GM23338 (cell line): ENCODE data around the gene OR8D4. TPM values are rescaled to one million over a fixed set of nuclear protein-coding genes. Genes with fewer than 3 reads are reported as not detected.

ENCODE experiments used
- ATAC-seq: fragments of 200-7000 bp; cut with Tn5 transposase; 3 replicates; pipeline ENCODE4 v1.9.1; 2020
- DNase-seq: peaks from one replicate; pipeline ENCODE4 v3.0.0-alpha.2; 2015; ENCODE audit warnings: low spot score
- H2AFZ ChIP-seq: fragments of 200-600 bp; sonication (generic); 2 replicates; pipeline ENCODE4 v1.8.0; 2016; ENCODE audit warnings: antibody characterized with exemption, mild to moderate bottlenecking, moderate library complexity
- H3F3A ChIP-seq: fragments of 200-600 bp; sonication (generic); replicated peaks from 2 replicates; pipeline ENCODE4 v1.8.0; 2017; ENCODE audit warnings: antibody characterized with exemption, mixed run types, low read depth
- H3K27ac ChIP-seq: fragments of 200-600 bp; sonication (generic); 2 replicates; pipeline ENCODE4 v1.6.1; 2016; ENCODE audit warnings: low read depth
- H3K27me3 ChIP-seq: fragments of 200-600 bp; sonication (generic); 2 replicates; pipeline ENCODE4 v1.8.0; 2016; ENCODE audit warnings: mild to moderate bottlenecking, mixed run types, moderate library complexity; ENCODE audit not compliant: insufficient read depth
- H3K36me3 ChIP-seq: fragments of 200-600 bp; sonication (generic); 2 replicates; pipeline ENCODE4 v1.8.0; 2016; ENCODE audit warnings: mild to moderate bottlenecking; ENCODE audit not compliant: insufficient read depth
- H3K4me1 ChIP-seq: fragments of 200-600 bp; sonication (generic); 2 replicates; pipeline ENCODE4 v1.8.0; 2016; ENCODE audit warnings: mild to moderate bottlenecking, moderate library complexity; ENCODE audit not compliant: insufficient read depth
- H3K4me2 ChIP-seq: fragments of 200-600 bp; sonication (generic); 2 replicates; pipeline ENCODE4 v1.7.1; 2017; ENCODE audit warnings: mixed run types
- H3K4me3 ChIP-seq: fragments of 200-600 bp; sonication (generic); 2 replicates; pipeline ENCODE4 v1.6.1; 2016; ENCODE audit warnings: mixed run types
- H3K79me2 ChIP-seq: fragments of 200-600 bp; sonication (generic); replicated peaks from 2 replicates; pipeline ENCODE4 v1.8.0; 2017; ENCODE audit warnings: mild to moderate bottlenecking; ENCODE audit not compliant: insufficient read depth
- H3K9me2 ChIP-seq: fragments of 200-600 bp; sonication (generic); 2 replicates; pipeline ENCODE4 v1.8.0; 2017; ENCODE audit not compliant: insufficient read depth
- H4K20me1 ChIP-seq: fragments of 200-600 bp; sonication (generic); replicated peaks from 2 replicates; pipeline ENCODE4 v1.8.0; 2017; ENCODE audit warnings: mild to moderate bottlenecking; ENCODE audit not compliant: insufficient read depth
- H3K27ac Mint-ChIP-seq: 2 replicates; pipeline ENCODE4 v1.8.0; 2020; ENCODE audit warnings: inconsistent platforms, mild to moderate bottlenecking, moderate library complexity, mixed read lengths
- H3K27me3 Mint-ChIP-seq: 3 replicates; pipeline ENCODE4 v1.8.0; 2022; ENCODE audit warnings: low read depth, mild to moderate bottlenecking, moderate library complexity, mixed read lengths, inconsistent platforms; ENCODE audit not compliant: insufficient read depth, poor library complexity
- H3K36me3 Mint-ChIP-seq: 3 replicates; pipeline ENCODE4 v1.8.0; 2021; ENCODE audit warnings: low read depth, mild to moderate bottlenecking, inconsistent platforms, moderate library complexity, mixed read lengths
- H3K4me1 Mint-ChIP-seq: 3 replicates; pipeline ENCODE4 v1.8.0; 2020; ENCODE audit warnings: mild to moderate bottlenecking, inconsistent platforms, mixed read lengths
- H3K4me3 Mint-ChIP-seq: 3 replicates; pipeline ENCODE4 v1.8.0; 2021; ENCODE audit warnings: moderate library complexity, mild to moderate bottlenecking, inconsistent platforms, mixed read lengths
- H3K9me3 Mint-ChIP-seq: 3 replicates; pipeline ENCODE4 v1.8.0; 2020; ENCODE audit warnings: moderate library complexity, mild to moderate bottlenecking, inconsistent platforms, mixed read lengths
- CREB1 ChIP-seq: fragments of 250-450 bp; sonication (Bioruptor Pico); IDR thresholded peaks from 2 replicates; pipeline ENCODE4 v1.5.0; 2020; ENCODE audit warnings: low read depth, mild to moderate bottlenecking, moderate library complexity
- EZH2 ChIP-seq: fragments of 200-600 bp; sonication (generic); IDR thresholded peaks from one replicate; pipeline ENCODE4 v1.8.0; 2017; ENCODE audit warnings: antibody characterized with exemption, mild to moderate bottlenecking, low read depth; ENCODE audit not compliant: unreplicated experiment
- EZH2phosphoT487 ChIP-seq: fragments of 200-600 bp; sonication (generic); IDR thresholded peaks from one replicate; pipeline ENCODE4 v1.8.1; 2018; ENCODE audit warnings: antibody characterized with exemption; ENCODE audit not compliant: unreplicated experiment
- JUNB ChIP-seq: IDR thresholded peaks from one replicate; pipeline ENCODE4 v1.6.1; 2016; ENCODE audit warnings: antibody characterized with exemption; ENCODE audit not compliant: unreplicated experiment
- NANOG ChIP-seq: IDR thresholded peaks from 2 replicates; pipeline ENCODE4 v1.6.1; 2016; ENCODE audit warnings: antibody characterized with exemption, borderline replicate concordance
- POLR2AphosphoS5 ChIP-seq: IDR thresholded peaks from 2 replicates; pipeline ENCODE4 v1.6.1; 2016; ENCODE audit warnings: antibody characterized with exemption, low read depth
- ZNF114 ChIP-seq: fragments of 250-450 bp; sonication (Bioruptor Pico); IDR thresholded peaks from 2 replicates; pipeline ENCODE4 v1.5.0; 2020; ENCODE audit warnings: mild to moderate bottlenecking, moderate library complexity
- ZNF331 ChIP-seq: fragments of 250-450 bp; sonication (Bioruptor Pico); IDR thresholded peaks from 2 replicates; pipeline ENCODE4 v1.5.0; 2020; ENCODE audit warnings: low read depth, mild to moderate bottlenecking, moderate library complexity
- polyA plus RNA-seq: library from polyadenylated mRNA; unstranded; fragments of >200 nt; fragmentation: Nextera tagmentation; extraction: Ambion mirVana; gene quantifications from 2 replicates; pipeline ENCODE4 v1.2.1, GENCODE V29; 2016
- total RNA-seq: library from RNA; depleted of rRNA; stranded (reverse); fragments of >200 nt; shearing (Covaris generic); gene quantifications from 2 replicates; pipeline ENCODE4 v1.2.3, GENCODE V29; 2014
- TF ChIP-seq, protein P1 (sequence below): IDR thresholded peaks from 2 replicates; pipeline ENCODE4 v1.6.1; 2016; ENCODE audit warnings: antibody characterized with exemption
- TF ChIP-seq, protein P2 (sequence below): IDR thresholded peaks from one replicate; pipeline ENCODE4 v1.6.1; 2018; ENCODE audit warnings: antibody characterized with exemption; ENCODE audit not compliant: unreplicated experiment
- TF ChIP-seq, protein P3 (sequence below): fragments of 250-450 bp; sonication (Bioruptor Pico); IDR thresholded peaks from 2 replicates; pipeline ENCODE4 v1.5.0; 2020; ENCODE audit warnings: mild to moderate bottlenecking, moderate library complexity
- TF ChIP-seq, protein P4 (sequence below), 2 experiments: fragments of 200-600 bp in 1 of 2; sonication (generic) in 1 of 2; conservative IDR thresholded peaks; 2 replicates each; pipeline versions ENCODE4 v1.5.1 to v1.6.1; 2016 to 2017; ENCODE audit warnings: antibody characterized with exemption in 2 of 2, low read depth in 2 of 2, mild to moderate bottlenecking in 2 of 2, moderate library complexity in 1 of 2

OR8D4 gene
- total and polyA plus RNA-seq, 2 experiments from 2014 or later, result 0.14 TPM; not detected in 1

GRCh38 chr11:123956752-123957151 is 54.8 kb downstream of the OR8D4 start:
- no peaks in the 10 kb centered on the region for H3K79me2 ChIP-seq
- no peaks in the 10 kb centered on the region for H3K4me1 Mint-ChIP-seq

More at GRCh38 chr11:123956752-123957151, 54.8 kb downstream of the OR8D4 start:
- Histone ChIP-seq H3K4me3 (no peak overlapping the region), H2AFZ (no peak overlapping the region), H3K36me3 (no peaks in the 10 kb centered on the region), H3K4me1 (no peaks in the 10 kb centered on the region), H3K9me2 (no peaks in the 10 kb centered on the region), H3F3A (no peaks in the 10 kb centered on the region), H3K27ac (no peak overlapping the region), H3K27me3 (no peaks in the 10 kb centered on the region), H4K20me1 (no peaks in the 10 kb centered on the region), H3K4me2 (no peak overlapping the region)
- H3K36me3 Mint-ChIP-seq, result peaks cover 2% of the 10 kb centered on the region; the same call in 1 of the 3 replicates
- H3K27ac Mint-ChIP-seq, result no peak overlapping the region
- ATAC-seq, result no peak
- TF ChIP-seq POLR2AphosphoS5 (no peak), EZH2phosphoT487 (no peak), NANOG (no peak), EZH2 (no peak), ZNF331 (CRISPR knock-in tag) (no peak), ZNF114 (no peak), JUNB (no peak), CREB1 (CRISPR knock-in tag) (no peak)
- TF ChIP-seq, protein P1, sequence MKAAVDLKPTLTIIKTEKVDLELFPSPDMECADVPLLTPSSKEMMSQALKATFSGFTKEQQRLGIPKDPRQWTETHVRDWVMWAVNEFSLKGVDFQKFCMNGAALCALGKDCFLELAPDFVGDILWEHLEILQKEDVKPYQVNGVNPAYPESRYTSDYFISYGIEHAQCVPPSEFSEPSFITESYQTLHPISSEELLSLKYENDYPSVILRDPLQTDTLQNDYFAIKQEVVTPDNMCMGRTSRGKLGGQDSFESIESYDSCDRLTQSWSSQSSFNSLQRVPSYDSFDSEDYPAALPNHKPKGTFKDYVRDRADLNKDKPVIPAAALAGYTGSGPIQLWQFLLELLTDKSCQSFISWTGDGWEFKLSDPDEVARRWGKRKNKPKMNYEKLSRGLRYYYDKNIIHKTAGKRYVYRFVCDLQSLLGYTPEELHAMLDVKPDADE, result no peak
- TF ChIP-seq, protein P2, sequence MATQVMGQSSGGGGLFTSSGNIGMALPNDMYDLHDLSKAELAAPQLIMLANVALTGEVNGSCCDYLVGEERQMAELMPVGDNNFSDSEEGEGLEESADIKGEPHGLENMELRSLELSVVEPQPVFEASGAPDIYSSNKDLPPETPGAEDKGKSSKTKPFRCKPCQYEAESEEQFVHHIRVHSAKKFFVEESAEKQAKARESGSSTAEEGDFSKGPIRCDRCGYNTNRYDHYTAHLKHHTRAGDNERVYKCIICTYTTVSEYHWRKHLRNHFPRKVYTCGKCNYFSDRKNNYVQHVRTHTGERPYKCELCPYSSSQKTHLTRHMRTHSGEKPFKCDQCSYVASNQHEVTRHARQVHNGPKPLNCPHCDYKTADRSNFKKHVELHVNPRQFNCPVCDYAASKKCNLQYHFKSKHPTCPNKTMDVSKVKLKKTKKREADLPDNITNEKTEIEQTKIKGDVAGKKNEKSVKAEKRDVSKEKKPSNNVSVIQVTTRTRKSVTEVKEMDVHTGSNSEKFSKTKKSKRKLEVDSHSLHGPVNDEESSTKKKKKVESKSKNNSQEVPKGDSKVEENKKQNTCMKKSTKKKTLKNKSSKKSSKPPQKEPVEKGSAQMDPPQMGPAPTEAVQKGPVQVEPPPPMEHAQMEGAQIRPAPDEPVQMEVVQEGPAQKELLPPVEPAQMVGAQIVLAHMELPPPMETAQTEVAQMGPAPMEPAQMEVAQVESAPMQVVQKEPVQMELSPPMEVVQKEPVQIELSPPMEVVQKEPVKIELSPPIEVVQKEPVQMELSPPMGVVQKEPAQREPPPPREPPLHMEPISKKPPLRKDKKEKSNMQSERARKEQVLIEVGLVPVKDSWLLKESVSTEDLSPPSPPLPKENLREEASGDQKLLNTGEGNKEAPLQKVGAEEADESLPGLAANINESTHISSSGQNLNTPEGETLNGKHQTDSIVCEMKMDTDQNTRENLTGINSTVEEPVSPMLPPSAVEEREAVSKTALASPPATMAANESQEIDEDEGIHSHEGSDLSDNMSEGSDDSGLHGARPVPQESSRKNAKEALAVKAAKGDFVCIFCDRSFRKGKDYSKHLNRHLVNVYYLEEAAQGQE, result no peak
- TF ChIP-seq, protein P3, sequence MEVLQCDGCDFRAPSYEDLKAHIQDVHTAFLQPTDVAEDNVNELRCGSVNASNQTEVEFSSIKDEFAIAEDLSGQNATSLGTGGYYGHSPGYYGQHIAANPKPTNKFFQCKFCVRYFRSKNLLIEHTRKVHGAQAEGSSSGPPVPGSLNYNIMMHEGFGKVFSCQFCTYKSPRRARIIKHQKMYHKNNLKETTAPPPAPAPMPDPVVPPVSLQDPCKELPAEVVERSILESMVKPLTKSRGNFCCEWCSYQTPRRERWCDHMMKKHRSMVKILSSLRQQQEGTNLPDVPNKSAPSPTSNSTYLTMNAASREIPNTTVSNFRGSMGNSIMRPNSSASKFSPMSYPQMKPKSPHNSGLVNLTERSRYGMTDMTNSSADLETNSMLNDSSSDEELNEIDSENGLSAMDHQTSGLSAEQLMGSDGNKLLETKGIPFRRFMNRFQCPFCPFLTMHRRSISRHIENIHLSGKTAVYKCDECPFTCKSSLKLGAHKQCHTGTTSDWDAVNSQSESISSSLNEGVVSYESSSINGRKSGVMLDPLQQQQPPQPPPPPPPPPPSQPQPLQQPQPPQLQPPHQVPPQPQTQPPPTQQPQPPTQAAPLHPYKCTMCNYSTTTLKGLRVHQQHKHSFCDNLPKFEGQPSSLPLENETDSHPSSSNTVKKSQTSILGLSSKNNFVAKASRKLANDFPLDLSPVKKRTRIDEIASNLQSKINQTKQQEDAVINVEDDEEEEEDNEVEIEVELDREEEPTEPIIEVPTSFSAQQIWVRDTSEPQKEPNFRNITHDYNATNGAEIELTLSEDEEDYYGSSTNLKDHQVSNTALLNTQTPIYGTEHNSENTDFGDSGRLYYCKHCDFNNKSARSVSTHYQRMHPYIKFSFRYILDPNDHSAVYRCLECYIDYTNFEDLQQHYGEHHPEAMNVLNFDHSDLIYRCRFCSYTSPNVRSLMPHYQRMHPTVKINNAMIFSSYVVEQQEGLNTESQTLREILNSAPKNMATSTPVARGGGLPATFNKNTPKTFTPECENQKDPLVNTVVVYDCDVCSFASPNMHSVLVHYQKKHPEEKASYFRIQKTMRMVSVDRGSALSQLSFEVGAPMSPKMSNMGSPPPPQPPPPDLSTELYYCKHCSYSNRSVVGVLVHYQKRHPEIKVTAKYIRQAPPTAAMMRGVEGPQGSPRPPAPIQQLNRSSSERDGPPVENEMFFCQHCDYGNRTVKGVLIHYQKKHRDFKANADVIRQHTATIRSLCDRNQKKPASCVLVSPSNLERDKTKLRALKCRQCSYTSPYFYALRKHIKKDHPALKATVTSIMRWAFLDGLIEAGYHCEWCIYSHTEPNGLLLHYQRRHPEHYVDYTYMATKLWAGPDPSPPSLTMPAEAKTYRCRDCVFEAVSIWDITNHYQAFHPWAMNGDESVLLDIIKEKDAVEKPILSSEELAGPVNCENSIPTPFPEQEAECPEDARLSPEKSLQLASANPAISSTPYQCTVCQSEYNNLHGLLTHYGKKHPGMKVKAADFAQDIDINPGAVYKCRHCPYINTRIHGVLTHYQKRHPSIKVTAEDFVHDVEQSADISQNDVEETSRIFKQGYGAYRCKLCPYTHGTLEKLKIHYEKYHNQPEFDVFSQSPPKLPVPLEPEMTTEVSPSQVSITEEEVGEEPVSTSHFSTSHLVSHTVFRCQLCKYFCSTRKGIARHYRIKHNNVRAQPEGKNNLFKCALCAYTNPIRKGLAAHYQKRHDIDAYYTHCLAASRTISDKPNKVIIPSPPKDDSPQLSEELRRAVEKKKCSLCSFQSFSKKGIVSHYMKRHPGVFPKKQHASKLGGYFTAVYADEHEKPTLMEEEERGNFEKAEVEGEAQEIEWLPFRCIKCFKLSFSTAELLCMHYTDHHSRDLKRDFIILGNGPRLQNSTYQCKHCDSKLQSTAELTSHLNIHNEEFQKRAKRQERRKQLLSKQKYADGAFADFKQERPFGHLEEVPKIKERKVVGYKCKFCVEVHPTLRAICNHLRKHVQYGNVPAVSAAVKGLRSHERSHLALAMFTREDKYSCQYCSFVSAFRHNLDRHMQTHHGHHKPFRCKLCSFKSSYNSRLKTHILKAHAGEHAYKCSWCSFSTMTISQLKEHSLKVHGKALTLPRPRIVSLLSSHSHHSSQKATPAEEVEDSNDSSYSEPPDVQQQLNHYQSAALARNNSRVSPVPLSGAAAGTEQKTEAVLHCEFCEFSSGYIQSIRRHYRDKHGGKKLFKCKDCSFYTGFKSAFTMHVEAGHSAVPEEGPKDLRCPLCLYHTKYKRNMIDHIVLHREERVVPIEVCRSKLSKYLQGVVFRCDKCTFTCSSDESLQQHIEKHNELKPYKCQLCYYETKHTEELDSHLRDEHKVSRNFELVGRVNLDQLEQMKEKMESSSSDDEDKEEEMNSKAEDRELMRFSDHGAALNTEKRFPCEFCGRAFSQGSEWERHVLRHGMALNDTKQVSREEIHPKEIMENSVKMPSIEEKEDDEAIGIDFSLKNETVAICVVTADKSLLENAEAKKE (CRISPR knock-in tag), result no peak
- TF ChIP-seq, protein P4, sequence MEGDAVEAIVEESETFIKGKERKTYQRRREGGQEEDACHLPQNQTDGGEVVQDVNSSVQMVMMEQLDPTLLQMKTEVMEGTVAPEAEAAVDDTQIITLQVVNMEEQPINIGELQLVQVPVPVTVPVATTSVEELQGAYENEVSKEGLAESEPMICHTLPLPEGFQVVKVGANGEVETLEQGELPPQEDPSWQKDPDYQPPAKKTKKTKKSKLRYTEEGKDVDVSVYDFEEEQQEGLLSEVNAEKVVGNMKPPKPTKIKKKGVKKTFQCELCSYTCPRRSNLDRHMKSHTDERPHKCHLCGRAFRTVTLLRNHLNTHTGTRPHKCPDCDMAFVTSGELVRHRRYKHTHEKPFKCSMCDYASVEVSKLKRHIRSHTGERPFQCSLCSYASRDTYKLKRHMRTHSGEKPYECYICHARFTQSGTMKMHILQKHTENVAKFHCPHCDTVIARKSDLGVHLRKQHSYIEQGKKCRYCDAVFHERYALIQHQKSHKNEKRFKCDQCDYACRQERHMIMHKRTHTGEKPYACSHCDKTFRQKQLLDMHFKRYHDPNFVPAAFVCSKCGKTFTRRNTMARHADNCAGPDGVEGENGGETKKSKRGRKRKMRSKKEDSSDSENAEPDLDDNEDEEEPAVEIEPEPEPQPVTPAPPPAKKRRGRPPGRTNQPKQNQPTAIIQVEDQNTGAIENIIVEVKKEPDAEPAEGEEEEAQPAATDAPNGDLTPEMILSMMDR (conservative IDR thresholded peaks at IDR 0.05; ENCODE audit: low read depth in 2 of 2), result no peak
- H3K4me3 Mint-ChIP-seq, result no peak overlapping the region
- no peak for DNase-seq
- H3K27me3 Mint-ChIP-seq, result no peaks in the 10 kb centered on the region
- H3K9me3 Mint-ChIP-seq, result peaks cover 7% of the 10 kb centered on the region; the same call in 2 of the 3 replicates
